ENCODE results near the gene NPHP4. TPM values are rescaled to one million over a fixed set of nuclear protein-coding genes. Genes with fewer than 3 reads are reported as not detected.

Gene NPHP4
- polyA plus RNA-seq, 1 donor (not counting 4 experiments of a cell fraction or from before 2014, with no cell fraction given), result 3.7 TPM

- no peak overlapping the region for H2AFZ ChIP-seq (ENCODE audit: control insufficient read depth, low read length)
- DNase-seq (ENCODE audit: low read depth, low spot score), result no peak
- dilution Hi-C loops (cut with MboI; ENCODE audit: extremely low pct_ligation_motif_present, low sequenced_read_pairs), result no loop called here
- FAIRE-seq, result no peak
- no peak overlapping the region for H3K4me2 ChIP-seq (ENCODE audit: control insufficient read depth, extremely low read depth, insufficient read depth, low read depth, low read length)
- no peaks in the 10 kb centered on the region for H3K27me3 ChIP-seq (ENCODE audit: control insufficient read depth, extremely low read depth, insufficient read depth, low read length)
- no peak overlapping the region for H3K9ac ChIP-seq (ENCODE audit: control insufficient read depth, extremely low read depth, insufficient read depth, low read length)
- no peak overlapping the region for H3K27ac ChIP-seq (ENCODE audit: control insufficient read depth, insufficient read depth, low read length)
- H3K4me1 ChIP-seq (ENCODE audit: control insufficient read depth, extremely low read depth, insufficient read depth, low read length), result peaks cover 9% of the 10 kb centered on the region
- H3K9me1 ChIP-seq (ENCODE audit: control insufficient read depth, extremely low read depth, insufficient read depth, low read length), result no peaks in the 10 kb centered on the region
- H3K4me3 ChIP-seq (ENCODE audit: control insufficient read depth in 2 of 3, extremely low read depth in 1 of 3, insufficient read depth in 2 of 3, low read depth in 1 of 3, low read length in 3 of 3), result no peak overlapping the region
- H3K9me3 ChIP-seq (ENCODE audit: control insufficient read depth, low read depth, low read length), result no peaks in the 10 kb centered on the region
- H4K20me1 ChIP-seq (ENCODE audit: control insufficient read depth, extremely low read depth, insufficient read depth, low read length), result no peaks in the 10 kb centered on the region
- TF ChIP-seq EZH2 (IDR thresholded peaks at IDR 0.05; ENCODE audit: low read length) (no peak), CTCF (optimal IDR thresholded peaks at IDR 0.05 in 1 of 3, IDR thresholded peaks at IDR 0.05 in 1 of 3, conservative IDR thresholded peaks at IDR 0.05 in 1 of 3; ENCODE audit: extremely low read depth in 1 of 3, insufficient read depth in 2 of 3, low read length in 3 of 3) (no peak)
- peaks cover 0 to 13% of the 10 kb centered on the region in 2 experiments for H3K36me3 ChIP-seq (ENCODE audit: control insufficient read depth in 2 of 2, extremely low read depth in 1 of 2, insufficient read depth in 2 of 2, low read length in 2 of 2)
- H3K79me2 ChIP-seq (ENCODE audit: control insufficient read depth, insufficient read depth, low read length), result no peaks in the 10 kb centered on the region
Measured at GRCh38 chr1:5941671-5942070, 50.6 kb downstream of the NPHP4 start.

GRCh38 chr1:5940723-5941407, 51.4 kb downstream of the NPHP4 start:
- no peak overlapping the region for H3K4me2 ChIP-seq (ENCODE audit: control insufficient read depth, extremely low read depth, insufficient read depth, low read depth, low read length)
- no peak overlapping the region for H3K27ac ChIP-seq (ENCODE audit: control insufficient read depth, insufficient read depth, low read length)
- no peaks in the 10 kb centered on the region for H3K27me3 ChIP-seq (ENCODE audit: control insufficient read depth, extremely low read depth, insufficient read depth, low read length)
- no peak for DNase-seq (ENCODE audit: low read depth, low spot score)
- H3K9me1 ChIP-seq (ENCODE audit: control insufficient read depth, extremely low read depth, insufficient read depth, low read length), result no peaks in the 10 kb centered on the region
- H4K20me1 ChIP-seq (ENCODE audit: control insufficient read depth, extremely low read depth, insufficient read depth, low read length), result no peaks in the 10 kb centered on the region
- no peak overlapping the region for H3K4me3 ChIP-seq (ENCODE audit: control insufficient read depth in 2 of 3, extremely low read depth in 1 of 3, insufficient read depth in 2 of 3, low read depth in 1 of 3, low read length in 3 of 3)
- peaks cover 0 to 13% of the 10 kb centered on the region in 2 experiments for H3K36me3 ChIP-seq (ENCODE audit: control insufficient read depth in 2 of 2, extremely low read depth in 1 of 2, insufficient read depth in 2 of 2, low read length in 2 of 2)
- no peaks in the 10 kb centered on the region for H3K9me3 ChIP-seq (ENCODE audit: control insufficient read depth, low read depth, low read length)
- dilution Hi-C loops (cut with MboI; ENCODE audit: extremely low pct_ligation_motif_present, low sequenced_read_pairs), result no loop called here
- TF ChIP-seq EZH2 (IDR thresholded peaks at IDR 0.05; ENCODE audit: low read length) (no peak), CTCF (optimal IDR thresholded peaks at IDR 0.05 in 1 of 3, IDR thresholded peaks at IDR 0.05 in 1 of 3, conservative IDR thresholded peaks at IDR 0.05 in 1 of 3; ENCODE audit: extremely low read depth in 1 of 3, insufficient read depth in 2 of 3, low read length in 3 of 3) (no peak)
- FAIRE-seq, result no peak
- H2AFZ ChIP-seq (ENCODE audit: control insufficient read depth, low read length), result no peak overlapping the region
- H3K79me2 ChIP-seq (ENCODE audit: control insufficient read depth, insufficient read depth, low read length), result no peaks in the 10 kb centered on the region
- H3K4me1 ChIP-seq (ENCODE audit: control insufficient read depth, extremely low read depth, insufficient read depth, low read length), result peaks cover 9% of the 10 kb centered on the region
- no peak overlapping the region for H3K9ac ChIP-seq (ENCODE audit: control insufficient read depth, extremely low read depth, insufficient read depth, low read length)
